Measurements from ENCODE around the gene HDAC4.

Gene HDAC4

GRCh38 chr2:239376351-239376750 is 24.5 kb downstream of the HDAC4 start:
- no peak overlapping the region for H3K27ac Mint-ChIP-seq

DNA sequence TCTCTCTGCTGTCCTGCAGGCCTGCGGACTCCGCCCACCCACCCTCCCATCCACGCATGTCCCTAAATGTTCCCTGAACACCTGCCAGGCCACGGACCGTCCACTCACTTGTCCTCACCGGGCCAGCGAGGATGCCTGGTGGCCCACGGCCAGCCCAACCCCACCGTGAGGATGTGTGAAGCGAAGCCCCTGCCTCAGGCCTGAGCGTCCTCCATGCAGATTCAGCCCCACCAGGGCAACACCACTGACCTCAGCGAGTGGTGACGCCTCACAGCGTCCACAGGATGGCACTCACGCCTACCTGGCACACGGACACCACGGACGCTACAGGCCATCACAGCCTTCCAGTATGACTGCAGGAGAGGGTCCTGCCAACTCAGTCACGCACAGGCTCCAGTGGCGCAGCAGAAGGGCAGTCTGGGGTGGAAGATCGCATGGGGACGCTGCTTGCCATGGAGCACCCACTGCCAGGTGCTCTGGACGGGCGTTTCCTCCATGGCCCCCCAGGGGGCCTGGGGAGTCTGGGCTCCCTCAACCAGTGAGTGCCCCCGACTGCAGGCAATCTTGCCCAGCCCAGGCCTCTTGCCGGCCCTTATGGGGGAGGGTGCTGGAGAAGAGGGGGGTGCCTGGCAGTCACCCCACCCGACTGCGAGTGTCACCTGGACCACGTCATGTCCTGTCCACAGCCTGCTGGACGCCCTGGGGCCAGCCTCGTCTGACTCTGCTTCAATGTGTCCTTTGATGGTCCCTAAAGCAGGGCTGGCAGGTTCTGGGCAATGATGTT is 25.4 kb downstream of the HDAC4 start:
- Mint-ChIP-seq H3K27ac (no peak overlapping the region), H3K4me3 (no peak overlapping the region), H3K4me1 (ENCODE audit: low read depth) (peaks cover 4% of the 10 kb centered on the region), H3K27me3 (no peaks in the 10 kb centered on the region), H3K9me3 (ENCODE audit: low read depth) (no peaks in the 10 kb centered on the region), H3K36me3 (no peaks in the 10 kb centered on the region)

More at GRCh38 chr2:239376351-239376750, 24.5 kb downstream of the HDAC4 start:
- Mint-ChIP-seq H3K36me3 (peaks cover 2% of the 10 kb centered on the region), H3K27me3 (no peaks in the 10 kb centered on the region), H3K4me3 (no peak overlapping the region), H3K9me3 (ENCODE audit: low read depth) (no peaks in the 10 kb centered on the region), H3K4me1 (ENCODE audit: low read depth) (peaks cover 13% of the 10 kb centered on the region)

GRCh38 chr2:239374896-239375277 is 25.9 kb downstream of the HDAC4 start:
- Mint-ChIP-seq H3K4me3 (no peak overlapping the region), H3K9me3 (ENCODE audit: low read depth) (no peaks in the 10 kb centered on the region), H3K36me3 (peaks cover under 1% of the 10 kb centered on the region), H3K27ac (no peak overlapping the region), H3K27me3 (no peaks in the 10 kb centered on the region), H3K4me1 (ENCODE audit: low read depth) (peaks cover 1% of the 10 kb centered on the region)

GRCh38 chr2:239372835-239373234 is 28.0 kb downstream of the HDAC4 start:
- no peak overlapping the region for H3K27ac Mint-ChIP-seq
- no peak overlapping the region for H3K4me3 Mint-ChIP-seq
- peaks cover 2% of the 10 kb centered on the region for H3K4me1 Mint-ChIP-seq (ENCODE audit: low read depth)
- peaks cover 3% of the 10 kb centered on the region for H3K36me3 Mint-ChIP-seq
- H3K9me3 Mint-ChIP-seq (ENCODE audit: low read depth) = no peaks in the 10 kb centered on the region
- H3K27me3 Mint-ChIP-seq = no peaks in the 10 kb centered on the region

DNA sequence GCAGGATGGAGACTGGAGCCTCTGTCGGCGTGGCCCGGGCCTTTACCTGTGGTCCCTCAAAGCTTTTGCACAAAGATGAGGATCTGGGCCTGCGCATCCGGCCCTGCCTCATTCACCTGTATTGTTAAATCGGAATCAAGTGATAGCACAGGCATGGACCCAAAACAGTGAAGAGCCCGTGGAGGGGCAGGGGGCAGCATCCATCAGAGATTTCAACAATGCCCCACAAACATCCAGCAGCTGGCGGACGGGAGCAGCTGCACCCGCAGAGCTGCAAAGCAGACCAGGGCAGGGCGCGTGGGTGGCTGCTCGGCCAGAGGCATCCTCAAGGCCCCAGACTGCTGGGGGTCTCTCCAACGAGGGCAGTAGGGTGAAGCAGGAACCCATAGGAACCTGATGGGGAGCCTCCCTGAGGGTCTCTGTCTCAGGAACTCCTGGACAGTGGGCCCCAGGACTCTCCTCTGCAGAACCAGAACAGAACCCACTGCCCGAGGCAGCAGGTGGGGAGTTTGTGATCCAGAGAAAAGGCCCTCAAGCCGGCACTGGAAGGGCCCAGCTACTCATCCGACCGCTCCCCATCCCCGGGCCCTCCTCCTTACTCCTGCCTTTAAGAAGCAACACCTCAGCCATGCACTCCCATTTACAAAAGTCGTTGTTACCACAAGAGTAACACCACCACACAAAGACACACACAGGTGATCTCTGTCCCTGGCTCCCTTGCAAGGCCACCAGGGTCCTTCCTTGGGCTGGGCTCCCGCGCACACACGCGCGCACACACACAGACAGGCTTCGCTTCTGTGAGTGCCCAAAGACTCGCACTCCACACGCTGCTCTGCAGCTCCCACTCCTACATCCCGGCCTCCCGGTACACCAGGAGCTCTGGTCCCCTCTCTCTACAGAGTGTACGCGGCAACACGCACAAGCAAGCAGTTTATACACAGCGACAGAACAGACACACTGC is 28.8 kb downstream of the HDAC4 start:
- Mint-ChIP-seq H3K36me3 (peaks cover 3% of the 10 kb centered on the region), H3K27me3 (no peaks in the 10 kb centered on the region), H3K27ac (no peak overlapping the region), H3K4me3 (no peak overlapping the region), H3K9me3 (ENCODE audit: low read depth) (no peaks in the 10 kb centered on the region), H3K4me1 (ENCODE audit: low read depth) (peaks cover 2% of the 10 kb centered on the region)

- Mint-ChIP-seq H3K27me3 (no peaks in the 10 kb centered on the region), H3K4me1 (ENCODE audit: low read depth) (peaks cover 2% of the 10 kb centered on the region), H3K4me3 (peak overlapping the region; percentile 10), H3K36me3 (peaks cover 3% of the 10 kb centered on the region), H3K9me3 (ENCODE audit: low read depth) (no peaks in the 10 kb centered on the region), H3K27ac (no peak overlapping the region)
Observed at GRCh38 chr2:239370876-239371725, 29.7 kb downstream of the HDAC4 start.

DNA sequence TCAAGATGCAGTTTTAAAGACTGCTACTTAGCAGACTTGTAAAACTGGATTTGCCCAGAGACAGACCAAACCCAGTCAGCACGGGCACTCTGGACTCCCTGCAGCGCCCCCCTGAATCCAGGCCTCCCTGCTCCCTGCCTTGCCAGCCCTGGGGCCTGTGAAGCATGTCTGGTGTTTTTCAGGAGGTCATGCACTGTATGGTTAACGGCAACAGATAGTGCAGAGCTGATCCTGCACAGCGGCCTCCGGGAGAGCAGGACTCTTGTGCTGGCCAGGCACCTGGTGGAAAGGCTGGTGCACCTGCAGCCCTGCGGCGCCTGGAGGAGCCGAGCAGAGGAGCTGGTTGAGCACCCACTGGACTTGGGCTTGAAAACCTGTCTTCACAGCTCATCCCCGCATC is 30.4 kb downstream of the HDAC4 start:
- H3K27ac Mint-ChIP-seq = peak overlapping the region; percentile 91
- no peaks in the 10 kb centered on the region for H3K9me3 Mint-ChIP-seq (ENCODE audit: low read depth)
- peaks cover 3% of the 10 kb centered on the region for H3K36me3 Mint-ChIP-seq
- peaks cover 2% of the 10 kb centered on the region for H3K4me1 Mint-ChIP-seq (ENCODE audit: low read depth)
- H3K27me3 Mint-ChIP-seq = no peaks in the 10 kb centered on the region
- peak overlapping the region; percentile 69 for H3K4me3 Mint-ChIP-seq

DNA sequence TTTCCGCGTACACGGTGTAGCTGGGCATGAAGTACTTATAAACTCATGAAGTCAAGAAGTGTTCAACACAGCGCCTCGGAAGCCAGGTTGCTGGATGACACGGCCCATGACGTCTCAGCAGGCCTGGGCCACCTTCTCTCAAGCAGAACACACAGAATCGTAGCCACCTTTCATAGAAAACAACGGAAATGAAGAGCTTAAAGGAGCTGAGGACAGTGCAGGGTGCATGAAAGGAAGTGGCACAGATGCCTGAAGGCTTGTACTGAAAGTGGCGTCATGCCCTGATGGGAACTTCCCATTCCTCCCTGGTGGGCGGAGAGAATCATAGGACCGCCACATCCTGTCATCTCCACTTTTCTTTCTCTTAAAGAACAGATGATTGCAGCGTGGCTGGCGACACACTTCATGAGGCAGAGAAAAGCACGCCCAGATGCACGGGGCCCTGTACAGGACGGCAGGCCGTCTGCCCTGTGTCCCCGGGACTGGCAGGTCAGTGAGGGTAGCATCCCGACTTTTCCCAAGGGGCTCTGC is 31.1 kb downstream of the HDAC4 start:
- Mint-ChIP-seq H3K4me1 (ENCODE audit: low read depth) (peaks cover 3% of the 10 kb centered on the region), H3K4me3 (peak overlapping the region; percentile 69), H3K9me3 (ENCODE audit: low read depth) (no peaks in the 10 kb centered on the region), H3K27me3 (no peaks in the 10 kb centered on the region), H3K27ac (peak overlapping the region; percentile 91), H3K36me3 (peaks cover 3% of the 10 kb centered on the region)

GRCh38 chr2:239368906-239369552 is 31.8 kb downstream of the HDAC4 start:
- Mint-ChIP-seq H3K4me1 (ENCODE audit: low read depth) (peaks cover 8% of the 10 kb centered on the region), H3K9me3 (ENCODE audit: low read depth) (no peaks in the 10 kb centered on the region), H3K36me3 (peaks cover 3% of the 10 kb centered on the region), H3K4me3 (no peak overlapping the region), H3K27me3 (no peaks in the 10 kb centered on the region), H3K27ac (no peak overlapping the region)

GRCh38 chr2:239368321-239368720 is 32.5 kb downstream of the HDAC4 start:
- Mint-ChIP-seq H3K27me3 (no peaks in the 10 kb centered on the region), H3K4me1 (ENCODE audit: low read depth) (peaks cover 15% of the 10 kb centered on the region), H3K36me3 (peaks cover 3% of the 10 kb centered on the region), H3K4me3 (no peak overlapping the region), H3K9me3 (ENCODE audit: low read depth) (no peaks in the 10 kb centered on the region), H3K27ac (no peak overlapping the region)

- no peaks in the 10 kb centered on the region for H3K27me3 Mint-ChIP-seq
- no peaks in the 10 kb centered on the region for H3K9me3 Mint-ChIP-seq (ENCODE audit: low read depth)
- H3K36me3 Mint-ChIP-seq = peaks cover 3% of the 10 kb centered on the region
- H3K4me3 Mint-ChIP-seq = no peak overlapping the region
- no peak overlapping the region for H3K27ac Mint-ChIP-seq
- peaks cover 24% of the 10 kb centered on the region for H3K4me1 Mint-ChIP-seq (ENCODE audit: low read depth)
Observed at GRCh38 chr2:239366740-239367139, 34.1 kb downstream of the HDAC4 start.

DNA sequence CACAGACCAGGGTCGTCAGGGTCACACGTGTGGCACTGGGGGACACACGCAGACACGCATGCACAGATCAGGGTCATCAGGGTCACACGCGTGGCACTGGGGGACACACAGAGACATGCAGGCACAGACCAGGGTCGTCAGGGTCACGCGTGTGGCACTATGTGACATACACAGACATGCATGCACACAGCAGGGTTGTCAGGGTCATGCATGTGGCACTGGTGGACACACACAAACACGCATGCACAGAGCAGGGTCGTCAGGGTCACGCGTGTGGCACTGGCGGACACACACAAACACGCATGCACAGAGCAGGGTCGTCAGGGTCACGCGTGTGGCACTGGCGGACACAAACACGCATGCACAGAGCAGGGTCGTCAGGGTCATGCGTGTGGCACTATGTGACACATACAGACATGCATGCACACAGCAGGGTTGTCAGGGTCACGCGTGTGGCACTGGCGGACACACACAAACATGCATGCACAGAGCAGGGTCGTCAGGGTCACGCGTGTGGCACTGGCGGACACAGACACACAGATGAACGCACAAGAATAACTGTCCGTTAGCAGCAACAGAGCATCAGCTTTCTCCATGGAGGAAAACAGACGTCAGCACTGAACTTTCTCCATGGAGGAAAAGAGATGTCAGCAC is 34.9 kb downstream of the HDAC4 start:
- no peak overlapping the region for H3K27ac Mint-ChIP-seq
- H3K9me3 Mint-ChIP-seq (ENCODE audit: low read depth) = no peaks in the 10 kb centered on the region
- H3K36me3 Mint-ChIP-seq = peaks cover 3% of the 10 kb centered on the region
- H3K27me3 Mint-ChIP-seq = no peaks in the 10 kb centered on the region
- H3K4me3 Mint-ChIP-seq = no peak overlapping the region
- peaks cover 24% of the 10 kb centered on the region for H3K4me1 Mint-ChIP-seq (ENCODE audit: low read depth)

DNA sequence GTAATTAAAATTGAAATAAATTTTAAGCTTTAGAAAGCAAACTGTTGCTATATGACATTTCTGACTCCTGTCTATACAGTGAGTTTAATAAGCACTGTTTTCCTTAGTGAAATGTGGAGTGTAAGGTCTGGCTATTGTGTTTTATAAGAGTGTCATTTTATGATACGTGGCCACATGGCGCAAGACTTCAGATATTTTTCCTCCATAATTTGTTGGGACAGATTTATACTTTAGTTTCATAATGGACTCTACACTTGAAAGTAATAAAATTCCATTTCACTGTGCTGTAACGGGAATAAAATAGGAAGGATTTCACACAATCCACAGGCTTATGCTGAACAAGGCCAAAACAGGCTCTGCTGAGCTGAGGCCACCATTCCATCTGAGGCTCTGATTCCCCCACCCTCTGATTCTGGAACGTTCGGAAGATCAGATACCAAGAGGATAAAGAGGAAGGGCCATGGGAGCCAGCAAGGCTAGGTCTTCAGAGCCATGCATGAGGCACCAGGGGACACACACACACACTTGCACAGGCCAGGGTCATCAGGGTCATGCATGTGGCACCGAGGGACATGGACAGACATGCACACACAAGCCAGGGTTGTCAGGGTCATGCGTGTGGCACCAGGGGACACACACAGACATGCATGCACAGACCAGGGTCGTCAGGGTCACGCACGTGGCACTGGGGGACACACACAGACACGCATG is 35.6 kb downstream of the HDAC4 start:
- Mint-ChIP-seq H3K9me3 (ENCODE audit: low read depth) (no peaks in the 10 kb centered on the region), H3K27ac (no peak overlapping the region), H3K36me3 (peaks cover 3% of the 10 kb centered on the region), H3K4me3 (no peak overlapping the region), H3K27me3 (no peaks in the 10 kb centered on the region), H3K4me1 (ENCODE audit: low read depth) (peaks cover 24% of the 10 kb centered on the region)
